Left lobe of liver (tissue), 2 donors: ENCODE results near the gene MKRN2OS. TPM values are rescaled to one million over a fixed set of nuclear protein-coding genes. Genes with fewer than 3 reads are reported as not detected.
"Not testable (repeated sequence)": the region's sequence is repeated elsewhere in the genome, so short reads cannot be mapped to it uniquely, and the experiment has no call there.

Source experiments
- ATAC-seq: fragments of 200-7000 bp; cut with Tn5 transposase; one replicate; pipeline ENCODE4 v1.9.1; 2020; ENCODE audit warnings: mild to moderate bottlenecking, moderate library complexity
- DNase-seq: peaks from one replicate; pipeline ENCODE4 v3.0.0-alpha.2; 2020; ENCODE audit warnings: low spot score
- total RNA-seq: library from RNA; stranded (reverse); gene quantifications from one replicate; pipeline ENCODE4 v1.2.1, GENCODE V29; 2021
- donor health status: DM: no; HTN: no; CAD: no; lungs with moderate emphysema.
- donor health status: DM: no; HTN: yes; CAD: no.

MKRN2OS gene
- total RNA-seq, 1 donor from 2014 or later = not detected

DNA sequence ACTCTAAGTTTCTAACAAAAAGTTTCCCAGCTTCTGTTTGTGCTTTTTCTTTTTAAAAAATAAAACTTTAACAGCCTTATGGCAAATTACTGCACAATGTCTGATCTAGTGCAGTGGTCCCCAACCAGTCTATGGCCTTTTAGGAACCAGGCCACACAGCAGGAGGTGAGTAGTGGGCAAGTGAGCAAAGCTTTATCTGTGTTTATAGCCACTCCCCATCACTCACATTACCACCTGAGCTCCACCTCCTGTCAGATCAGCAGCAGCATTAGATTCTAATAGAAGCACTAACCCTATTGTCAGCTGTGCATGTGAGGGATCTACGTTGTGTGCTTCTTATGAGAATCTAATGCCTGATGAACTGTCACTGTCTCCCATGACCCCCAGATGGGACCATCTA lies 17.2 kb upstream of the MKRN2OS start:
- ATAC-seq = no peak
- no peak for DNase-seq

- no peak for DNase-seq
- no peak for ATAC-seq
Observed at GRCh38 chr3:12561397-12561796, 16.1 kb upstream of the MKRN2OS start.

DNA sequence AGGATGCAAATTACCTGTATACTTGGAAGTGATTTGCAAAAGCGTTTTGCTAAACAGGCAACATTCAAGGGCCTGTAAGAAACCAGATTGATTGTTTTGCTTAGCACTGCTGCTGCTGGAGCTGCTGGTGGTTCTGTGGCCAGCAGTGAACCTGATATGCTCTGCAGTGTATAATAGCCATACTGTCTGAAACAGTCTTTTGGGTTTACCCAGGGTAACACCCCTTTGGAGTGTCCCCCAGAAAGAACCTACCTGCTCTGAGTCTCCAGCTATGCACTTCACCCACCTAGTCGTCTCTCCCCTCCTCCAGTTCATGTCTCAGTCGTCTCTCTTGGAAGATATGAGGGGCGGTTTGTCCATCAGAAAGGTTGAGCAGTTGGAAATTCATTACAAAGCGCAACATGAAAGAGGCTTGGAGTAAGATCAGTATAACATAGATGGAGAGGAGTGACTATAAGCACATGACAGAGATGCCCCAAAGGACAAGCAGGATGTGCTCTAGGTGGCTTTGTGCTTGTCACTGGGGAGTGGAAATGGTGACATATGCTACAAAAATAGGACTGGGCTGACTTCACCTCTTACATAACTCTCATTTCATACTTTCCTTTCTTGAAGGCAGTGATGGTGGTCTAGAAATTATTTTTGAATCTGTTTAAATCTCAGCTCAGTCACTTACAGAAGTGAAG lies 15.3 kb upstream of the MKRN2OS start:
- ATAC-seq (no peak), DNase-seq (no peak)

DNA sequence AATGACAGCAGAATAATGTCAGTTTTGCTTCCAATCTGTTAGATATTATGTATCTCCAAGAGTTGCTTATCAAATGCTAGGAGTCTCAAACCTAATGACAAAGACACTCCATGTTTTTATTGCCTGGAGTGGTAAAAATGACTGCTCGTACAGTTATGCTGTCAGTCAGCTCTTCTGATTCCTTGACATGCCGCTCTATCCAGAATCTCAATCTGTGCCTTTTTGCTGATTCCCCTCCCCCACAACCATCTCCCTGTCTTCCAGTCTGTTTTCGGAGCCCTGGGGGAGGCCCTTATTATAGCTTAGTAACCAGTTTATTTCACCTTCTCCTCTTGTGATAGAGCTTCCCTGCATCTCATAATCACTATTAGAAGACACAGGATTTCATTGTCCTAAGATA lies 14.2 kb upstream of the MKRN2OS start:
- ATAC-seq = no peak
- DNase-seq = no peak

GRCh38 chr3:12558706-12559105 lies 13.4 kb upstream of the MKRN2OS start:
- ATAC-seq = no peak
- DNase-seq = no peak

DNA sequence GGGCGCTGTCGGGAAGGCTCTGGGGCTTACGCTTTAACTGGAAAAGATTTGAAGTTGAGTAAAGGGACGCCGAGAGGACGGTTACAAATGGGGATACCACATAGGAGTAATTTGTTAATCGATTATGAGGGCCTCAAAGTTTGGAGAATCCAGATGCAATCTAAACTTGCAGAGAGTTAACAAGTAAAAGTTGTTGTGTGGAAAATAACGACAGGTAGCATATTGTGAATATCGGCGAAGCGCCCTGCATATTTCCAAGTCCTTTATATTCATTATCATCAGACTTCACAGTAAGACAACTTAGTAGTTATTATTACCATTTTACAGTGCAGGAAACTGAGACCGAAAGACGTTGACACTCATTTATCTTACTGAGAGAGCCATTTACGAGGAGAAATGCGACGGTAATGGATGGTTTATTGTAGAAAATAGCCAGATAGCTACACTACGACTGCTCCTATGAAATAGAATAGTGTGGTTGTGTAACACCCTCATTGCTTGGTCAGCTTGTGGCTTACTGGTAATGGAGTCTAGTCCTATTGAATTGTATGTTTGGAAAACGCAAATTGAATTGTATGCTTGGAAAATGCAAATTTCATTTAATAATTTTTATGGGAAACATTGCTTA lies 12.3 kb upstream of the MKRN2OS start:
- ATAC-seq (peak; percentile 43), DNase-seq (no peak)

DNA sequence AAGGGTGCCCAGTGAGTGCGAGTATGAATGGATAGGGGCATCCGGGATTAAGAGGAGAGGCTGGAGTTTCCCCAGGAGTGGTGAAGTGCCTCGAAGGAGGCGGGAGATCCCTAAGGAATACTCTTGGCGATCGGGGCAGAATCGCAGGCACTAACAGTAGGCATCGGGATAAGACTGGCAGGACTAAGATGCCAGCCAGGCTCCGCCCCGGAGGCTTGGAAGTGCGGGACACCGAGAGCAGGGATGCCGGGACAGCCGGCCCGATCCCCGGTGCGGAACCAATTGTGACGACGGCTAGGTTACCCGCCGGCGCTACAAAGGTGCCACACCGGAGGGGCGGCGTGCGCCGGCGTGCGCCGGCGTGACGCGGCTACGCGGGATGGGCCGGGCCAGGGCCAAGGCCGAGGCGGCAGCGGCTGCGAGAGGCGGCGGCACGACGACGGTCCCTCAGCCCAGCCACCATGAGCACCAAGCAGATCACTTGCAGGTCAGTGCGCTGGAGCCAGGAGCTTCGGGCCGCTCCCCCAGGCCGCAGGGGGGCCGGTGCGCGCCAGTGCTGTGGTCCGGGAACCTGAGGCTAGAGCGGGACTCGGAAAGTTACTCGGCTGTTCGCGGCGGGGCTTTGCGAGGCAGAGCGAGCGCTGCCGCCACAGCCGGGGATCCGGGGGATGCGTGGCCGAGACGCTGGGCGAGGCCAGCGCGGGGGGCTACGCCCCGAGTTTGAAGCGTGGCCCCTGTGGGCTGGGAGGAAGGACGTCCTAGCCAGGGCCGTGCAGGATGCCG lies 11.6 kb upstream of the MKRN2OS start, which contains the start of gene MKRN2:
Gene MKRN2 (plus strand): TSS at position 398 of the 783 bp plus-strand sequence. CDS start 64 bp downstream, at position 462.
- ATAC-seq (peak; percentile 94), DNase-seq (peak; percentile 92)

- peak; percentile 2 for ATAC-seq
- DNase-seq = no peak
Observed at GRCh38 chr3:12556314-12556689, 11.0 kb upstream of the MKRN2OS start.

- DNase-seq = no peak
- ATAC-seq = no peak
Observed at GRCh38 chr3:12553921-12554391, 8.7 kb upstream of the MKRN2OS start.

DNA sequence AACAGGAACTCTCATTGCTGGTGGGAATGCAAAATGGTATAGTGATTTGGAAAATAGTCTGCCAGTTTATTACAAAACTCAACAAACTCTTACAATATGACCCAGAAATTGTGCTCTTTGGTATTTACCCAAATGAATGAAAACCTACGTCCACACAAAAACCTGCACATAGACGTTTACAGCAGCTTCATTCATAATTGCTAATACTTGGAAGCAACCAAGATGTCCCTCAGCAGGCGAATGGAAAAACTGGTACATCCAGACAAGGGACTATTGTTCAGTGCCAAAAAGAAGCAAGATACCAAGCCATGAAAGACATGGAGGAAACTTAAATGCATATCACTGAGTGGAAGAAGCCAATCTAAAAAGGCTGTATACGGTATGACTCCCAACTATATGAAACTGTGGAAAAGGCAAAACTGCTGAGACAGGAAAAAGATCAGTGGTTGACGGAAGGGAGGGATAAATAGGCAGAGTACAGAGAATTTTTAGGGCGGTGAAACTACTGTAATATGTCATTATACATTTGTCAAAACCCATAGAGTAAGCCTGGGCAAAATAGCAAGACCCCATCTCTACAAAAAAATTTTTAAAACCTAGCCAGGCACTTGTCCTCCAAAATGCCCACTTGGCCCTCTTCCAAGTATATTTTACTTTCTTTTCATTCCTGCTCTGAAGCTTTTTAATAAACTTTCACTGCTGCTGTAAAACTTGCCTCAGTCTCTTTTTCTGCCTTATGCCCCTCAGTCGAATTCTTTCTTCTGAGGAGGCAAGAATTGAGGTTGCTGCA lies 4.9 kb upstream of the MKRN2OS start:
- no peak for ATAC-seq
- DNase-seq = no peak

GRCh38 chr3:12544652-12545472 lies 437 bp downstream of the MKRN2OS start:
- ATAC-seq (no peak), DNase-seq (no peak)

- ATAC-seq, DNase-seq: not testable (repeated sequence)
Observed at GRCh38 chr3:12543497-12543896, 1.8 kb downstream of the MKRN2OS start.

- no peak for DNase-seq
- peak; percentile 49 for ATAC-seq
Observed at GRCh38 chr3:12541625-12542024, 3.7 kb downstream of the MKRN2OS start.

- DNase-seq (no peak), ATAC-seq (no peak)
Observed at GRCh38 chr3:12536423-12536822, 8.9 kb downstream of the MKRN2OS start.

- ATAC-seq (no peak), DNase-seq (no peak)
Observed at GRCh38 chr3:12532182-12532581, 13.1 kb downstream of the MKRN2OS start.

GRCh38 chr3:12527757-12528143 lies 17.5 kb downstream of the MKRN2OS start:
- no peak for DNase-seq
- ATAC-seq = no peak

DNA sequence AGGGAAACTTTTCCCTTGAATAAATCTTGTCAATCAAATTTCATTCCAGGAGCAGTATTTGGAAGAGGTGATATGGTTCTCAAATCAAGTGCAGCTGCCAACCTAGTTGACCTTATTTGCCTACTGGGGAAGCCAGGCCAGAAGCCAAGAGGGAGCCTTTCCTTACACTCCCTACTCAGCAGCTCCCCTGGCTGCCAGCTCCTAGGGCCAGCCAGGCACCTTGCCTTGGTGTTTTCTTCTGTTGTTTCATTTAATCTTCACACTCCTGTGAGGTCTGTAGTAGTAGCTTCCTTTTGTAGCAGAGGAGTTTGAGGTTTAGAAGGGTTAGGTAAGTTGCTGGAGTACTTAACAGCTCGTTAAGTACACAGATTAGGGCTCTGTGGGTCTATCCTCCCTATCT lies 22.6 kb downstream of the MKRN2OS start:
- DNase-seq (no peak), ATAC-seq (peak; percentile 88)

- no peak for DNase-seq
- no peak for ATAC-seq
Observed at GRCh38 chr3:12521010-12521409, 24.3 kb downstream of the MKRN2OS start.

GRCh38 chr3:12518261-12519028 lies 26.9 kb downstream of the MKRN2OS start:
- ATAC-seq (no peak), DNase-seq (no peak)
